RWPE1 (cell line): ENCODE measurements around the gene GRB7.

Experiments
- CTCF ChIA-PET: fragments of 350-600 bp; sonication (Branson Sonifier 250); formaldehyde crosslinking; extraction: SDS; loops from one replicate; lab custom pipeline; 2021; lab: Yijun Ruan, JAX
- POLR2A ChIA-PET: fragments of 400-600 bp; formaldehyde crosslinking; extraction: SDS; loops from one replicate; lab custom pipeline; 2020; ENCODE audit warnings: antibody characterized with exemption; ENCODE audit not compliant: low non-redundant PET; lab: Yijun Ruan, JAX
- DNase-seq: peaks from one replicate; pipeline ENCODE4 v3.0.0; 2012; ENCODE audit warnings: low spot score
- H3K27ac ChIP-seq: fragments of 450-650 bp; 2 replicates; pipeline ENCODE4 v1.5.1; 2017
- CTCF ChIP-seq: fragments of 450-650 bp; conservative IDR thresholded peaks from 2 replicates; pipeline ENCODE4 v1.5.1; 2017; ENCODE audit warnings: low read depth, mild to moderate bottlenecking

Gene GRB7

GRCh38 chr17:39793301-39793872 is 55.6 kb downstream of the GRB7 start:
- no peak for DNase-seq
- TF ChIP-seq CTCF: no peak
- ChIA-PET CTCF (no interaction called here), POLR2A (no interaction called here)
- H3K27ac ChIP-seq: no peak overlapping the region

- POLR2A ChIA-PET: no interaction called here
- H3K27ac ChIP-seq: no peak overlapping the region
- TF ChIP-seq CTCF: no peak
- CTCF ChIA-PET: interaction anchor here (0.6 to 0.8 kb wide), 3 partner anchors 11 to 212 kb away, joined by 3 to 4 read pairs (median 3); no protein-coding TSS in a partner anchor
- DNase-seq: no peak
Measured at GRCh38 chr17:39794249-39794970, 56.7 kb downstream of the GRB7 start.
